ENCODE measurements around the gene SIGLEC6.

GRCh38 chr19:51535535-51535934, 4.1 kb upstream of the SIGLEC6 start:
- TF ChIP-seq POLR2A (IDR thresholded peaks at IDR 0.05) (no peak), CTCF (IDR thresholded peaks at IDR 0.05) (no peak)

Data from heart left ventricle (tissue), 13 donors.